GM19043 (cell line): ENCODE measurements around the gene TEN1.
"Not testable (repeated sequence)": the region's sequence is repeated elsewhere in the genome, so short reads cannot be mapped to it uniquely, and the experiment has no call there.

Experiments
- ATAC-seq: cut with Tn5 transposase; IDR thresholded peaks from one replicate; pipeline ENCODE4 v1.9.1; 2021; ENCODE audit warnings: low read depth; ENCODE audit not compliant: unreplicated experiment

Gene TEN1

DNA sequence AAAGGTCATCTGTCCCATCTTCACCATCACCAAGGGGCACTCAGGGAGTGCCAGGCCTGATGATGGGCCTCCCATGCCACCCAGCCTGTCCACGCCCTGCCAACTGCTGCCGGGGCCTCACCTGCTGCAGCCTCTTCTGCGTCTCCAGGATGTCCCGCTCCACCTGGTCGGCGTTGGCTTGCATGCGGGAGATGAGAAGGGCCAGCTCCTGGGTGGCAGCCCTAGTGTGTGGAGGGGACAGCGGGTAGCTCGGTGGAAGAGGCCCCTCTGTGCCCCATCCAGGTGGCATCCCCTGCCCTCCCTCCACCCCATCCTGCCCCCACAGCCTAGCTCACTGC is 44.8 kb downstream of the TEN1 start:
- ATAC-seq = no peak

DNA sequence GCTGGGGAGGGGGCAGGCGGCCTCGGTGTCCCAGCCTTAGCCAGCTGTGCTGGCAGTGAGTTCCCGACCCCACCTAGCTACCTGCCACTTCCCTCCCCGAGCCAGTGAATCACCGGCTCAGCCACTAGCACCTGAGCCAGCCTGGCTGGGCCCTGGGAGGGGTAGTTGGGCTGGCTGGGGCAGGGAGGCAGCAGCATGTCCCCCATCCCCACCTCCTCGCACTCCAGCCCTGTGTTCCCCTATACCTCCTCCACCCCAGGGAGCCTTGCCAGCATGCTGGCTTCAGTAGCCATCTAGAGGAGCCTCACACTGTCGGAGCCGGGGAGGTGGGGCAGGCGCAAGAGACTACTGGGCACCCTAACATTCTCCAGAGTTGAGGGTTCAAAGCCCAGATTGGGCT is 45.3 kb downstream of the TEN1 start:
- no peak for ATAC-seq

DNA sequence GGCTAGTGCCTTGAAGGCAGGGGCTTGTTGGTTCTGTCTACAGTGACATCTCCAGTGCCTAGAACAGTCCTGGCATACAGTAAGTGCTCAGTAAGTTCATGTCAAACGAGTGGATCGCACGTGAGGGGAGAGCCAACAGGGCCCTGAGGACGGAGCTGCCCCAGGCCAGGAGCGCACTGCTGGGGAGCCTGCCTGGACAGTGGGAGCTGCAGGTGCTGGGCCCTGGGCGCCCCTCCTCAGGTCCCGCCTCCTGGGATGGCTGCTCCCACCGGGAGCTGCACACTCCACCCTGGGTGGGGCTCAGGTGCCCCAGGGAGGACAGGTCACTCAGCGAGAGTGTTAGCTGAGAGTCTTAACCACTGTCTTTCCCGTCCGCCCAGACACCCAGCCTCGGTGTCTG is 46.3 kb downstream of the TEN1 start:
- ATAC-seq = no peak

DNA sequence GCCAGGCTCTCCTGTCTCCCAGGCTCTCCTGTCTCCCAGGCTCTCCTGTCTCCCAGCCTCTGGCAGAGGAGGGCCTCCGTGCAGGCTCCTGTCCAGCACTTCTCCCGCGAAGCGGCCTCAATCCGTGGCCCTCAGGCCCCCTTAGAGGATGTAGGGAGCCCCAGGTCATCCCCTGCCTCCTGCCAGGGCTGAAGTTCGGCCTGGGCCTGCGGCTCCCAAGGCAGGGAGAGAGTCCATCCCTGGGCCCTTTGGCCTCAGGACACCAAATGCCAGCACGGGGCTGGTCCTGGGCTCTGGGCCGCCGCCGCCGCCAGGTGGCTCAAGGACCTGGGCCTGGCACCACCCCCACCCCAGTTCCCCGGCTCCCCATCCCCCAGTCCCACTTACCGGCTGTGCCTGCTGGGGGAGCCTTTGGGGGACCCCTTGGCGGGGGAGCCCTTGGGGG is 47.7 kb downstream of the TEN1 start:
- no peak for ATAC-seq

DNA sequence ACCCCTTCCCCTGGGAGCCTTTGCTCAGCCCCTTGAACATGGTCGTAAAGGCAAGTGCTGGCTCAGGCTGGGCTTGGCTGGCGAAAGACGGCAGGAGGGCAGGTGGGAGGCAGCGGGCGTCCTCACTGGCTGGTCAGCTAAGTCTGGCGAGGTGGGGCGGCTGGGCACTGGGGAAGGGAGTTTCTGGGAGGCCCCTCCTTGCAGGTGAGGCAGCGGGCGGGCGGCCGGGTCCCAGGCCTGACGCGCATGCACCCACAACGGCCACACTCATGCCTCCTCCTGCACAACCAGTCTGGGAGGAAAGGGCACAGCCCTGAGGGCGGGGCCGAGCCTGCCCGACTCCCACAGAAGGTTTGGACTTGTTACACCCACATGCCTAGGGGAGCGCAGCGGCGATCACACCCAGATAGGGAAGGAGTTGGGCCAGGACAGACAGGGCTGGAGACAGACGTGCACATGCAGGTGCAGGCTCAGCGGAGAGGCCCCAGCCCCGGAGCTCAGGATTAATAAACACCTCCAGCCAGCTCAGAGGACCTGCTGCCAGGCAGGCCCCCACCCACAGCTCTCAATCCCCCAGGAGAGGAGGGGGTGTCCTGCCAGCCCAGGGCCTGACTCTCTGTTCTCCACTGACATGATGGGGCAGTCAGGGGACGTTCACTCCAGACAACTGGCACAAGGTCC is 48.3 kb downstream of the TEN1 start, which contains the start of gene EVPL:
EVPL (minus strand) TSS at position 148 of the 681 bp plus-strand sequence; CDS start at position 40, 108 bp downstream.
- no peak for ATAC-seq

DNA sequence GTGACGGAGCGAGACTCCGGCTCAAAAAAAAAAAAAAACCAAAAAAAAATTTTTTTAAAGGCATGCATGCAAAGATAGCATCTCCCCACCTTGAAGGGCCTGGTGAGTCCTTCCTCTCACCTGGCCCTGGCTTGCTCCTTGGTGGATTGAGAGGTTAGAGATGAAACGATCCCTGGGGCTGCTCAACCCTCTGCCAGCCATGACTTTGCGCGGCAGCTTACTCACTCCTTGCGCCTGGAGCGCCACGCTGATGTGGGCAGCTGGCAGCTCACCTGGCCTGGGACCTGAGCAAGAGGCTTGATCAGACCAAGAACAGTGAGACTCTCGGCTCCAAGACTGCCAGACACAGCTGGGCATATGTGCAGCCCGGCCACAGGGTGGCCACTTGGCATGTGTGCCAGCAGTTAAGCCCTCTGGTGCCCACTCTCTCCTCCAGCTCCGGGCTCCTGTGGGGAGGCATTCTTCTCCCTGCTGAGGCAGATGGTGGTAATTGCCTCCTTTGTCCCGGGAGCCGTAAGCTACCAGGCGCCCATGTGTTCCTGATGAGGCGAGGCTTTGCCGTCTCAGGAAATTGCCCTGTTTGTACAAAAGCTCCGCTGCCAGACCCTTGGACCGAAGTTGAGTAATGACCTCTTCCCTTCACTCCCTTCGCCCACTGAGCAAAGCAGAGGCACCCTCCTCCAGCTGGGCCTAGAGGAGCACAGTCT is 53.2 kb downstream of the TEN1 start:
- no peak for ATAC-seq

DNA sequence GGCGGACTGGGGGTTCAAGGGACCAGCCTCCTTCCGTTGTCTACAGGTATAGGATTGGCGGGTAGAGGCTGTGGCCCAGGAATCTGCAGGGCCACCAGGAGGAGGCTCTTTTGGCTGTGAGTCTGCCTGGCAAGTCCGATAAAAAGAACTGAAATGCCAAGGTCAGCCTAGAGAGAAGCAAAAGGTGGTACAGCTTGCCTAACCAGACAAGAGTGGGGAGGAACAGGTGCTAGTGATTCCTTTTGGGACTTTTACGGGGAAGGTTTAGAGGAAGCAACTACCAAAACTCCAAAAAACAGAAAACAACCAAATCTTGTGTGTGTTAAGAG is 53.7 kb downstream of the TEN1 start:
- ATAC-seq = no peak

DNA sequence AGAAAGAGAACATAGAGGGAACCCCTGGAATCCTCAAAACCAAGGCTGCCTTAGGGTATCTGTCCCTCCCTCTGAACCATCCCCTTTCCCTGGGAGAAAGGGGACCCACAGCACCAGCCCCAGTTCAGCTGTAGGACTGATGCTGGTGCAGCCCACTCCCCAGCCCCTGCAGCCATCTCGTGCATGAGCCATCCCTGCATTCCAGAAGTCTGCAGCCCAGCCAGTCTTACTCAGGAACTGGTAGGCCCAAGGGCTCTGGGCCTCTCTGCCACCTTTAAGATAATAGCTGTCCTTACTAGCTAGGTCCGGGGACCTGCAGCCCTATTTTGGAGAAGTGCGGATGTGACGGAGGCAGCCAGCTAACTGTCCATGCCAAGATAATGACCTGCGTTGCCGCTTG is 54.1 kb downstream of the TEN1 start:
- ATAC-seq = no peak

DNA sequence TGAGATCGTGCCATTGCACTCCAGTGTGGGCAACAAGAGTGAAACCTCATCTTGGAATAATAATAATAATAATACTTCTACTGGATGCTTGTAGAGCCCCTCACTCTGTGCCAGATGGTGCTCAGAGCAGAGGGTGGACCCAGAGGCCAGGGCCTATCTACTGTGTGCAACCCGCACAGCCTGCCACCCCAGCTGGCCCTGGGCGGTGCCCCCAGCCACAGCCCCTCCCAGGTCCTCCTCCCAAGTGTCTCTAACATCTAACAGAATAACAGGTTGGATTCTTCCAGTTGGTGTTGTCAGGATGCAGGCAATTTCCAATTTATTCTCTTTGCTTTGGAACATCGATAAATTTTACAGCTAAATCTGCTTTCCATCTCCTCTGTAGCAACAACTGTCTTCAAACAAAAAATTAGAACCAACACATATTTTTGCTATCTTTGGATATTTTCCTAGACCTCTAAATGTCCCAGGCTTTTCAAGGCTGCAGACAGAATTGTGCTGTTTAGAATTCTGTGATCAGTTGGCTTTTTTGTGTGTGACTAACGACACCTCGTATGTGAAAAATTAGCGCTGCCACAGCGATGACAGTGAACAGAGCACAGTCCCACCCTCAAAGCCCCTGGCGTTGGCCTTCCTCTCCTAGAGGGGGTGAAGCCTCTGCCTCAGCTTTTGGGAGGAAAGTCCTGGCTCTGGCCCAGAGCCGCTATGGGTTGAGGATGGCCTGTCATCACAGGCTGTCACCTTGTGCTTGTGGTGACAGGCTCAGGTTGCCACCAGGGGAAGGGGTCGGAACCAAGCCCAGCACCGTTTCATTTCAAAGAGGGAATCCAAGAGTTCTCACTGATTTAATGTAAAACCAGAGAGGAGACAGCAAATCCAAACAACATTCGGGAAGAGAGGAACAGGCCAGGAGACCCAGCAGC is 55.6 kb downstream of the TEN1 start:
- ATAC-seq = no peak

DNA sequence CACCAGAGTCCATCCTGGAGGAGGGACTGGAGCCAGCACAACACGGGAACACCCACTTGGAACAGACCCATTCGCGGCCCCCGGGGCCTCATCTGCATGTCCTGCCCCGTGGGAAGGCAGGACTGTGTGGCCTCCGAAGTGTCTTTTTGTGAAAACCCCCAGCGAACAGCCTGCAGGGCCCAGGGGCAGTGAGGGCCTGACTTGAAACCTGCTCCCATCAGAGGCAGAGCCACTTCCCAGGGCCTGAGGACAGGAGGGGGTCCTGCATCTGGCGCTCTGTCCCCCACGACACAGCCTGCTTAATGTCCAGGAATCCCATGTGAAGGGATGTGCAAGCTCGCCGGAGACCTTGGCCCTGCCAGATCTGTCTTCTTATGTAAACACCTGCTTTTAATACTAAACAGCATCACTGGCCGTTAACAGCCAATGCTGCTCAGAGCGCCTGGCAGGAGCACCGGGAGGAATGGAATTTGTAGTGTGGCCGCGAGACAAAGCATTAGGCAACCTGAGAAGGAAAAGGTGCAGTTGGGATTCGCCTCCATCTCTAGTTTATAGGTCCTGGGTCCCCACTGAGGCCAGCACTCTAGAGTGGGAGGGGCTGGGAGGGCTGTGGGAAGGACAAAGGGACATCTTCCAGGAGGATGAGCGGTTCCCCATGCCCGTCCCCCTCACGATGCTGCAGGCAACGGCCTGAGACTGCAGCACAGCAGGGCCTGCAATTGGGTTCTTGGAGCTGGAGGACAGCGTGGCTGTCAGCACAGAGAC is 57.6 kb downstream of the TEN1 start:
- ATAC-seq = no peak

DNA sequence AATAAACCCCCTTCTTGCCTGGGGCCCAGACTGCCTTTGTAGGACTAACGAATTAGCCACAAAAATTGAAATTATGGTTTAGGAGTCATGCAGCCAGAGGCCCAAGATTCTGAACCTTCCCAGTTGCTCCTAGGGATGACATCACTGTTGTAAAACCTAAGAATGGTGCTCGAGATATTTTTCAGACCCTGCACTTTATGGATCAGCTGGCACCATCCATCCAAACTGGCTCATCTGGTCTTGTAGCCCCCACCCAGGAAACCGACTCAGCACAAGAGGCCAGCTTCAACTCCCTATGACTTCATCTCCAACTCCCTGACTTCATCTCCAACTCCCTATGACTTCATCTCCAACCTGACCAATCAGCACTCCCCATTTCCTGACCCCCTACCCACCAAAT is 59.0 kb downstream of the TEN1 start:
- ATAC-seq = no peak

DNA sequence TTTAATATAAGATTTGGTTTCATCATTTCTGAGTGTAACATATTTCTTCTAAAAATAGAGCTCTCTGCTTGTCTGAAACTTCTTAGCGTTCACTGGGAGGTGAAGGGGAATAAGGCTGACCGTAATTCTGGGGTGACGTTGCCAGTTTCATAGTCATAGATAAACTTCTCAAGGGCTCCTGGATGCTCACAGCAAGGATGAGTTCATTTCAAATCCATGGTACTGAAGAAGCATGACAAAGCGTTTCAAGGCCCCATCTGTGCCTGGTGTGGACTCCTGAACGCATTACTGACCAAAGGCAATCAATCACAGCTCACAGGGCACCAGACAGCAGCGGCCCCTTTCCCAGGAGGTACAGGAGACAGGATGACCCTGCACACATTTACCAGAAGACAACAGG is 60.1 kb downstream of the TEN1 start:
- ATAC-seq = no peak

DNA sequence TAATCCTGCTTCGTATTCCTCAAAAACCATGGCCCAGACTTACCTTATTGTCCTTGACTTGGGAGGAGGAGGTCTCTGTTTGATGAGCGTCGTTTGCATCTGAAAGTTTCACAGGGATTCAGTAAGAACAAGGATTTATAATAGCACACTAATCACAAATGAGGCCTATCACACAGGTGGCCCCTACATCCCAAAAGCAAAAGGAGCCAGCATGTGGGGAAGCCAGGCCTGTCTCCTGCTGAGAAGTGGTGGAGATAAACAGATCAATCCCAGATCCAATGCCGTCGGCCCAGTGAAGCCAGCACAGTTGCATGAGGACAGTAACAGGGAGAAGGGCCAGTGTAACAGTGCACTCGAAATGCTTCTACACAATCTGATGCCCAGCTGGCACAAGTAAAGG is 61.3 kb downstream of the TEN1 start:
- ATAC-seq = no peak

DNA sequence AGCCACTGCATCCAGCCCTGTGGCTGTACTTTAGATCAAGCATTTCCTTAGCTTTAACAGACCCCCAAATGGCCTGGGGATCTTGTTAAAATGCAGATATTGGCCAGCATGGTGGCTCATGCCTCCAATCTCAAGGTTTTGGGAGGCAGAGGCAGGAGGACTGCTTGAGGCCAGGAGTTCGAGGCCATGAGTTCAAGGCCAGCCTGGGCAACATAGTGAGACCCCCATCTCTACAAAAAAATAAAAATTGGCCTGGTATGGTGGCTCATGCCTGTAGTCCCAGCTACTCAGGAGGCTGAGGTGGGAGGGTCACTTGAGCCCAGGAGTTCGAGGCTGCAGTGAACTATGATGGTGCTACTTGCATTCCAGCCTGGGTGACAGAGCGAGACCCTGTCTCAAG is 63.8 kb downstream of the TEN1 start:
- ATAC-seq = not testable (repeated sequence)

DNA sequence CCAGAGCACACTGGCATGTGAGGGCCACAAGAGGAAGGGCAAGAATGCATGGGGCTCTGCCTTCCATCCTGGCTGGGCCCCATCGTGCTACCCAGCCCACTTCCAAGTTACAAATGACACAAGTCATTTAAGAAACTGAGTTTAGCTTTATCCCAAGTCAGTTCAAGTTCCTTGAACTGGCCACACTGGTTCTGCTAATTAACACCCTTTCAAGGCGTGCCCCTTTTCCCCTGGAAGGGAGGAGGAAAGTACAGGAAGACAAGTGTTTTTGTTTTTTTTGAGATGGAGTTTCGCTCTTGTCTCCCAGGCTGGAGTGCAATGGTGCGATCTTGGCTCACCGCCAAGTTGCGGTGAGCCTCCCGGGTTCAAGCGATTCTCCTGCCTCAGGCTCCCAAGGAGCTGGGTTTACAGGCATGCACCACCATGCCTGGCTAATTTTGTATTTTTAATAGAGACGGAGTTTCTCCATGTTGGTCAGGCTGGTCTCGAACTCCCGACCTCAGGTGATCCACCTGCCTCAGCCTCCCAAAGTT is 65.5 kb downstream of the TEN1 start:
- ATAC-seq = not testable (repeated sequence)

DNA sequence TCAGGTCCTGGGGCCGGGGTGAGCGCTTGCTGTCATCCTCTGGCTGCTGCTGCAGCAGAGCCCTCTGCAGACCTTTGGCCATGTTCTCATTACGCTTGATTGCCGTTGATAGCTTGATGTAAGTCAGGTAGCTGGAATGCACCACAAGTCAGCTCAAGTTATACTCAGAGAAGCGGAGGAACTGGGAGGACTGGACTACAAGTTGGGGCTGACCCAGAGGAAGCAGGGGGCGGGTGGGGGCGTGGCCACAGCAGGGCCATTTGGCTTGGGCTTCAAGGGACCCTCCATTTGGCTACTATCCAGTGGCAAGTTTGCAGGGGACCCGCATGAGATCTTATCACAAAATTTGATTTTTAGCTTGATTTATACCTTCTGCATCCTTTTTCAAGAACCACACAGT is 67.0 kb downstream of the TEN1 start:
- no peak for ATAC-seq

DNA sequence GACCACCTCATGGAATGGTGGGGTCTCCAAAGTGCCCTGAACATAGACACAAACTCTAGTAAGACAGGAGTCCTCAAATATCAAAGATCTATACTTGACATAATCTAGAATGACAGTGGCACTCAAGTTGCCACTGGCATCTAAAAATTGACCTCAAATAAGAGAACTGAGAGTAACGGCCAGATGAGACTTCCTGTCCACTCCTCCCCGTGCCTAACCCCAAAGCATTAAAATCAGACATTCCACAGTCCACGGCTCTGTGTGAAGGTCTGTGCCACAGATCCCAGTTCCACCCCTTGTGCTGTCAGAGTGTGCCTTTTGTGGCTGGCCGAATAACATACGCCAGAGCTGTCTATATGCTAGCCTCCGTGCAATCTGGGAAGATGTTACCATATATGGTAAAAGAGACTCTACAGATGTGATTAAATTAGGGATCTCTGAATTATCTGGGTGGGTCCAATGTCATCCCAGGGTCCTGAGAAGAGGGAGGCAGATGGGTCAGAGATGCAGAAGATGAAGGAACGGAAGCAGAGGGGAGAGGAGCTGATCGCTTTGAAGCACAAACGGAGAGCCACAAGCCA is 69.1 kb downstream of the TEN1 start:
- no peak for ATAC-seq

DNA sequence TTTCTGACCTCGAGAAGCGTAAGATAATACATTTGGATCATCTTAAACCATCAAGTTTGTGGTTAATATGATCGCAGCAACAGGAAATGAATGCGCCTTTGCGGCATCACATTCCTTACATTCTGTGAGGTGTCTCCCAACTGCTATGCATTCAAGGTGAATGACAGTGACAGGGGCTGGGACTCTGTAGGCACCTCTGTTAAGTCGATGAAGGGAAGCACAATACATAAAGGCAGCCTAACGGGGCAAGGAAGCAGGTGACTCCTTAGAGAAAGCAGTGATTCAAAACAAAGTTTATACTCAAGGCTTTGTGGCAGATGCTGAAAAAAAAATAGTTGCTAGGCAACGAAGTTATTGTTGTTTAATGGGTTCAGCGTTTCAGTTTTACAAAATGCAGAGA is 69.7 kb downstream of the TEN1 start:
- ATAC-seq = no peak

DNA sequence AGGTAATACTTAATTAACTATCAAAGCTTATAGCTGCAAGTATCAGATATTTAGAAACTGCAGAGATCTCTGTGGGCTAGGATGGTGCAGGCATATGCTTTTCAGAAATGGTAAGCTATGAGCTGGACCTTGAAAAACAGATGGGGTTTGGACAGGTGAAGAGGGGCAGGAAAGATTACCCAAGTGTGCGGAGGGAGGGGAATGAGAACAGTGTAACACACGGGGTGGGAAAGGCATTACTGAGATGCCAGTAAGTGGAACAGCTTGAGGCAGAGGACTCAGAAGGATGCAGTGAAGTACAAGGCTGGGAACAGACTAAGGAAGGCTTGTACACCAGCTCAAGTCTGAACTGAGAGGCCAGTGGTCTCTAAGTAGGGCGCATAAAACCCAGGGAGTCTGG is 70.2 kb downstream of the TEN1 start:
- no peak for ATAC-seq
